D721Med (cell line): Measurements from ENCODE around the gene SAMD4A.

Experiments used
- DNase-seq: peaks from one replicate; pipeline ENCODE4 v3.0.0; 2011; ENCODE audit warnings: low spot score; ENCODE audit not compliant: insufficient read length
- FAIRE-seq: peaks from 2 replicates; lab custom pipeline; 2011; peaks lifted over from hg19 to GRCh38; lab: Jason Lieb, UNC
- CTCF ChIP-seq: IDR thresholded peaks from 2 replicates; pipeline ENCODE4 v1.5.1; 2012; ENCODE audit warnings: mild to moderate bottlenecking, control low read depth; ENCODE audit not compliant: insufficient read depth; ENCODE audit errors: missing control alignments

Gene SAMD4A

GRCh38 chr14:54702492-54702891 lies 135.6 kb downstream of the SAMD4A start:
- no peak for TF ChIP-seq CTCF
- DNase-seq (no peak), FAIRE-seq (no peak)

- TF ChIP-seq CTCF, result no peak
- no peak for DNase-seq
- no peak for FAIRE-seq
These were observed 136.2 kb downstream of the SAMD4A start for GRCh38 chr14:54703082-54703481.

- no peak for DNase-seq
- FAIRE-seq, result no peak
- TF ChIP-seq CTCF, result no peak
These were observed 136.8 kb downstream of the SAMD4A start for GRCh38 chr14:54703724-54704123.

- no peak for TF ChIP-seq CTCF
- FAIRE-seq (no peak), DNase-seq (no peak)
These were observed 137.8 kb downstream of the SAMD4A start for GRCh38 chr14:54704768-54705167.

- no peak for FAIRE-seq
- no peak for DNase-seq
- no peak for TF ChIP-seq CTCF
These were observed 139.8 kb downstream of the SAMD4A start for GRCh38 chr14:54706769-54707168.

GRCh38 chr14:54708161-54708560 lies 141.2 kb downstream of the SAMD4A start:
- TF ChIP-seq CTCF, result no peak
- DNase-seq (no peak), FAIRE-seq (no peak)

- FAIRE-seq (no peak), DNase-seq (no peak)
- TF ChIP-seq CTCF, result no peak
These were observed 142.1 kb downstream of the SAMD4A start for GRCh38 chr14:54708982-54709381.
